H7 (cell line): ENCODE measurements around the gene DBX2. TPM values are rescaled to one million over a fixed set of nuclear protein-coding genes. Genes with fewer than 3 reads are reported as not detected.

ENCODE experiments used
- DNase-seq: peaks from one replicate; pipeline ENCODE4 v3.0.0; 2012
- H3K27me3 ChIP-seq: 2 replicates; pipeline ENCODE4 v1.6.0; 2011; ENCODE audit warnings: mild to moderate bottlenecking, low read length; ENCODE audit not compliant: control insufficient read depth, insufficient read depth
- H3K36me3 ChIP-seq: replicated peaks from 2 replicates; pipeline ENCODE4 v1.5.1; 2011; ENCODE audit warnings: low read length; ENCODE audit not compliant: control insufficient read depth, insufficient read depth
- H3K4me3 ChIP-seq: 2 replicates; pipeline ENCODE4 v1.5.1; 2011; ENCODE audit warnings: low read depth, mild to moderate bottlenecking, control low read depth, low read length, moderate library complexity; ENCODE audit not compliant: insufficient read depth
- total RNA-seq: library from RNA; depleted of rRNA; stranded (reverse); fragments of >200 nt; shearing (Covaris generic); gene quantifications from 2 replicates; pipeline ENCODE4 v1.2.3, GENCODE V29; 2014; rRNA removed

Gene DBX2
- total RNA-seq, 1 experiment from 2014 or later, result not detected

DNA sequence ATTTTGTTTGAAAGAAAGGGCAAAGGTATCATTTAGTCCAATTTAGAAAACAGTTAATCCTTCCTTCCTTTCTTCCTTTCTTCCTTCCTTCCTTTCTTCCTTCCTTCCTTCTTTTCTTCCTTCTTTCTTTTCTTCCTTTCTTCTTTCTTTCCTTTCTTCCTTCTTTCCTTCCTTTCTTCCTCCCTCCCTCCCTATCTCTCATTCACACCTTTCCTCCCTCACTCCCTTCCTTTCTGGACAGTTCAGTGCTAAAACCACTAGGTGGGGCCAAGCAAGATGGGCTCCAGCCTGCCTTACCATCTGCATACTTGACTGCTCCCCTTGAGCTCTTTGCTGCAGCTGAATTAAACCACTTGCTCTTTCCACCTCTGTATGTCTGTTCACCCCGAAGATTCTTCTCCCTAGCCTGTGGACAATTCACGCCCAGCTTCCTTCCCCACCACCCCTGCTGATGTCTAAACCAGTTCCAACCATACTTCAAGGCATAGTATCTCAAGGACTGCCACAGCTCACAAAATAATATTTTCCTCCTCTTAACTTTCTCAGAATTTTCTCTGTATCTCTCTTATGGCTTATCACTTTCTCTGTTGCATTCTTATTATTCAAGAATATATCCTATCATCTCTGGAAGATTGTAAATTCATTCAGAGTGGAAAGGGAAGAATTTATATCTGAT, 78.0 kb downstream of the DBX2 start:
- Histone ChIP-seq H3K4me3 (no peak overlapping the region), H3K36me3 (no peaks in the 10 kb centered on the region), H3K27me3 (no peaks in the 10 kb centered on the region)
- peak; percentile 64 for DNase-seq

DNA sequence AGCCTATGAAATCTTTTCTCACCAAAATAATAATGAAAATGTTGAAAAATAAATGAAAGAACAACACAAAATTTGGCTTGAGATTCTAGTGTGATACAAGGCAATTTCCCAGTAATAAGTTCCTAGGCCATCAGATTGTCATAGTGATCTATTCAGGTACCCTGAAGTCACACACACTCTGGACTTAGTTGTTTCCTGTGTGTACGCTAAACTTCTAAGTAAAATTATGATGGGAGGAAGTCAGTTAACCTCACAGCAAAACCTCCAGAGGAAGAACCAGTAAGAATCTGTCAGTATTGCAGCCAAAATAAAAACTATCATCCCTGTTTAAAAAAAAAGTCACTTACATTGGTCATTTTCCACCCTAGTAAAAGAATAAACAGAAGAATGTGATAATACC, 81.9 kb downstream of the DBX2 start:
- DNase-seq, result no peak
- Histone ChIP-seq H3K27me3 (no peaks in the 10 kb centered on the region), H3K36me3 (no peaks in the 10 kb centered on the region), H3K4me3 (no peak overlapping the region)

Other genes starting within 250 kb of the DBX2 start
- 35.7 and 38.8 TPM in 2 replicates for gene NELL2, start 174.8 kb downstream of the DBX2 start, total RNA-seq
- gene ANO6, start 165.0 kb upstream of the DBX2 start, total RNA-seq, result 33.4 and 37.9 TPM in 2 replicates